ENCODE measurements around the gene CCDC141.

CCDC141 gene

DNA sequence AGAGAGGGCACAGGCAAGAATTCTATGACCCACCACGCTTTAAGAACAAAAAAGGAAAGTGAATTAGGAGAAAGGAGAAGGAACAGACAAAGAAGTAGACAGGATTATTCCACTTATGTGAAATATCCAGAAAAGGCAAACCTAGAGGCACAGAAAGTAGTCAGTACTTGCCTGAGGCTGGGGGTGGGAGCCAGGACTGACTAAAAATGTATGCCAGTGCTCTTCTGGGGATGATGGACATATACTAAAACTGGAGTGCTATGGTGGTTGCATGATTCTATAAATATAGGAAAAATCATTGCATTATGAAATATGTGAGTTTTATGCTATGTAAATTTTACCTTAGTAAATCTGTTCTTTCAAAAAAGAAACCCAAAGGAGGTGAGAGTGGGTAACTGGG, 168.9 kb downstream of the CCDC141 start:
- no peaks in the 10 kb centered on the region for H3K4me1 ChIP-seq (ENCODE audit: insufficient read depth, low read length)
- no peaks in the 10 kb centered on the region for H3K9me3 ChIP-seq (ENCODE audit: insufficient read depth, low read length, severe bottlenecking)
- TF ChIP-seq EZH2 (IDR thresholded peaks at IDR 0.05; ENCODE audit: borderline replicate concordance, low read depth, low read length, severe bottlenecking) (no peak), CTCF (IDR thresholded peaks at IDR 0.05; ENCODE audit: borderline replicate concordance, extremely low read depth, low read length, poor library complexity, severe bottlenecking) (no peak)
- no peaks in the 10 kb centered on the region for H4K20me1 ChIP-seq (ENCODE audit: insufficient read depth, low read length)
- H3K4me3 ChIP-seq (ENCODE audit: low read depth in 1 of 2, low read length in 2 of 2), result no peak overlapping the region
- H2AFZ ChIP-seq (ENCODE audit: low read depth, low read length), result no peak overlapping the region
- no peaks in the 10 kb centered on the region for H3K27me3 ChIP-seq (ENCODE audit: insufficient read depth, low read length, poor library complexity)
- H3K9ac ChIP-seq (ENCODE audit: low read depth, low read length), result no peak overlapping the region
- DNase-seq (no peak), ATAC-seq (ENCODE audit: insufficient read depth, low read depth) (no peak)
- no peak overlapping the region for H3K4me2 ChIP-seq (ENCODE audit: insufficient read depth, low read length)
- no peak overlapping the region for H3K27ac ChIP-seq (ENCODE audit: low read length)
- H3K36me3 ChIP-seq (ENCODE audit: insufficient read depth, low read length), result no peaks in the 10 kb centered on the region
- H3K79me2 ChIP-seq (ENCODE audit: insufficient read depth, low read length), result no peaks in the 10 kb centered on the region

DNA sequence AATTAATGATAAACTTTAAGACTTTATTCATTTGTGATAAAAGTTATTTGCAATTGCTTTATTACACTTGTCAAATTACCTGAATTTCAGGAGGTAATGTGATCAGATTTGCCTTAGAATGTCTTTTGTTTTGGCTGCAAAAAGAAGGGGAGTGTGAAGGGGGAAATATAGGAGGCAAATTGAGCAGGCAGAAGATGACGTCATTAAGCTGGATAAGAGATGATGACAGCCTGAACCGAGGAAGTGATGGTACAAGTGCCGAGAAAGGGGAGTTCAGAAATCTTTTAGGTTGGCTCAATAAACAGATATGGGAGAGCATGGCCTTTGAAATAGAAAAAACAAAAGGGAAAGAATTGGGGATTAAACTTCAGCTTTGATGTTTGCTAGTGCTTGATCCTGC, 169.7 kb downstream of the CCDC141 start:
- DNase-seq, result no peak
- Histone ChIP-seq H3K36me3 (ENCODE audit: insufficient read depth, low read length) (no peaks in the 10 kb centered on the region), H3K4me2 (ENCODE audit: insufficient read depth, low read length) (no peak overlapping the region), H3K9me3 (ENCODE audit: insufficient read depth, low read length, severe bottlenecking) (no peaks in the 10 kb centered on the region), H3K4me3 (ENCODE audit: low read depth in 1 of 2, low read length in 2 of 2) (no peak overlapping the region), H4K20me1 (ENCODE audit: insufficient read depth, low read length) (no peaks in the 10 kb centered on the region), H3K4me1 (ENCODE audit: insufficient read depth, low read length) (no peaks in the 10 kb centered on the region), H3K27me3 (ENCODE audit: insufficient read depth, low read length, poor library complexity) (no peaks in the 10 kb centered on the region), H3K27ac (ENCODE audit: low read length) (no peak overlapping the region), H3K79me2 (ENCODE audit: insufficient read depth, low read length) (no peaks in the 10 kb centered on the region), H2AFZ (ENCODE audit: low read depth, low read length) (no peak overlapping the region), H3K9ac (ENCODE audit: low read depth, low read length) (no peak overlapping the region)
- ATAC-seq (ENCODE audit: insufficient read depth, low read depth), result no peak
- TF ChIP-seq EZH2 (IDR thresholded peaks at IDR 0.05; ENCODE audit: borderline replicate concordance, low read depth, low read length, severe bottlenecking), result no peak
- no peak for TF ChIP-seq CTCF (IDR thresholded peaks at IDR 0.05; ENCODE audit: borderline replicate concordance, extremely low read depth, low read length, poor library complexity, severe bottlenecking)

- TF ChIP-seq EZH2 (IDR thresholded peaks at IDR 0.05; ENCODE audit: borderline replicate concordance, low read depth, low read length, severe bottlenecking) (no peak), CTCF (IDR thresholded peaks at IDR 0.05; ENCODE audit: borderline replicate concordance, extremely low read depth, low read length, poor library complexity, severe bottlenecking) (no peak)
These were observed 172.1 kb downstream of the CCDC141 start for GRCh38 chr2:178877874-178878273.

More at GRCh38 chr2:178877874-178878273, 172.1 kb downstream of the CCDC141 start:
- Histone ChIP-seq H4K20me1 (ENCODE audit: insufficient read depth, low read length) (no peaks in the 10 kb centered on the region), H3K36me3 (ENCODE audit: insufficient read depth, low read length) (no peaks in the 10 kb centered on the region), H3K9me3 (ENCODE audit: insufficient read depth, low read length, severe bottlenecking) (no peaks in the 10 kb centered on the region), H3K79me2 (ENCODE audit: insufficient read depth, low read length) (no peaks in the 10 kb centered on the region), H3K27ac (ENCODE audit: low read length) (no peak overlapping the region), H3K9ac (ENCODE audit: low read depth, low read length) (no peak overlapping the region), H3K27me3 (ENCODE audit: insufficient read depth, low read length, poor library complexity) (no peaks in the 10 kb centered on the region), H3K4me1 (ENCODE audit: insufficient read depth, low read length) (no peaks in the 10 kb centered on the region), H3K4me2 (ENCODE audit: insufficient read depth, low read length) (no peak overlapping the region), H3K4me3 (ENCODE audit: low read depth in 1 of 2, low read length in 2 of 2) (no peak overlapping the region), H2AFZ (ENCODE audit: low read depth, low read length) (no peak overlapping the region)
- ATAC-seq (ENCODE audit: insufficient read depth, low read depth) (no peak), DNase-seq (no peak)
